ENCODE data around the gene PHLDB2. TPM values are rescaled to one million over a fixed set of nuclear protein-coding genes. Genes with fewer than 3 reads are reported as not detected.

The PHLDB2 gene
- total and polyA plus RNA-seq, 2 of the 8 experiments (the other 6 are each of a cell fraction or from before 2014, with no cell fraction given): 5.8 to 22.6 TPM

DNA sequence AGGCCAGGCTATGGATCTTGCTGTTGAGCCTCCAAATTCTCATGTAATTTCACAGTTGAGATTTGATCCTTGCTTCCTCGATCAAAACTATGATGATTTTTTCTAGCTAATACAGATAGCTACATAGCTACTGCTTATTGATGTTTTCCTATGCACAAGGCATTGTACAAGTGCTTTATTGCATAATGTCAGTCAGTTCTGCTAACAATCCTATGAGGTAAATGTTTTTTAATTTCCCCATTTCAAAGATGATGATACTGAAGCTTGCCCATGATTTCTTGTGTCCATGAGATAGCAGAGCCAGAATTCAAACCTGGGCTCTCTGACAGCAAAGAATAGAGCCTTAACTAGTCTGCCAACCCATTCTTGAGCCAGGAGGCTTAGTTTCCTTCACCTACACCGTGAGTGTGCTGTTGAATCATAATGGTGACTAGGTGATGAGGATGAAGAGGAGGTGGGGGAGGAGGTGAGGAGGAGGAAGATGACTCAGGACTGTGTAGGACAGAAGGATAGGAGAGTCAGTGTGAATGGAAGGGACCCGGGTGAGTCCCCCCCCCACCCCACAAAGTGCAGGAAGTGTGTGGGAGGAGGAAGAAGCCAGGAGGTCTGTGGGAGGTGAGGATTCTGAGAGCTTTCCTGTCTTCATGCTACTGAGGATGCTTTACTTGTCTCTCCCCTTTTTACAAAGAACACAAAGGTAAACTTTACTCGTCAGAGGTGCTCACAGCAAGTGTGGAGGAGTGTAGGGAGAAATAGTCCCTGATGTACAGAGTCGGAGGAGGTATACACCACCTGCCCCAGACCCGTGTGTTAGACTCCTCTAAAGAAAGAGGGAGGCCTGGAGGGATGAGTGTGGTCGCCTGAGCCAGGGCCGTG, 143.3 kb downstream of the PHLDB2 start:
- DNase-seq (ENCODE audit: low read depth in 1 of 2, low spot score in 2 of 2): no peak
- no peak overlapping the region for H3K4me2 ChIP-seq (ENCODE audit: insufficient read depth in 1 of 2, low read depth in 2 of 2, low read length in 2 of 2)
- no peak overlapping the region for H2BK120ac ChIP-seq (replicated peaks; ENCODE audit: low read depth, low read length)
- H3K23me2 ChIP-seq (ENCODE audit: low read depth, low read length): peaks cover 12% of the 10 kb centered on the region
- ChIA-PET CTCF (ENCODE audit: partially characterized antibody) (interaction anchor here (0.6 to 21.3 kb wide), 8 partner anchors 8 to 333 kb away, joined by 3 to 384 read pairs (median 4); partner anchors contain the start of gene TMPRSS7), POLR2A (ENCODE audit: partially characterized antibody) (interaction anchor here (0.6 to 4.1 kb wide), 4 partner anchors 11 to 518 kb away, joined by 4 to 22 read pairs (median 5); partner anchors contain the start of gene ABHD10)
- H3K27me3 ChIP-seq (replicated peaks in 1 of 4; ENCODE audit: control insufficient read depth in 3 of 4, extremely low read depth in 1 of 4, insufficient read depth in 3 of 4, low read length in 3 of 4): peaks cover 1 to 22% (median 8%) of the 10 kb centered on the region in 4 experiments; a peak in 4 of 7 replicates
- H3K18ac ChIP-seq (ENCODE audit: extremely low read depth, low read length): no peak overlapping the region
- no peak overlapping the region for H2BK20ac ChIP-seq (ENCODE audit: low read length)
- H3K9ac ChIP-seq (replicated peaks in 1 of 4; ENCODE audit: extremely low read depth in 1 of 4, low read depth in 3 of 4, low read length in 3 of 4): no peak overlapping the region
- H3K79me1 ChIP-seq (ENCODE audit: low read depth, low read length): no peaks in the 10 kb centered on the region
- H3K36me3 ChIP-seq (ENCODE audit: control insufficient read depth in 2 of 4, insufficient read depth in 4 of 4, low read length in 3 of 4): peaks cover 0 to 3% (median 1%) of the 10 kb centered on the region in 4 experiments; a peak in 3 of 8 replicates
- H3K4me1 ChIP-seq (replicated peaks in 1 of 4; ENCODE audit: control insufficient read depth in 3 of 4, insufficient read depth in 4 of 4, low read length in 3 of 4): peaks cover 3 to 10% (median 6%) of the 10 kb centered on the region in 4 experiments; a peak in 5 of 7 replicates
- no peak overlapping the region for H3K23ac ChIP-seq (ENCODE audit: insufficient read length)
- WGBS, 2 experiments (ENCODE audit: extremely low coverage in 1 of 2, insufficient coverage in 1 of 2, insufficient read length in 1 of 2, insufficient replicate concordance in 2 of 2, low coverage in 1 of 2, low lambda C conversion rate in 2 of 2, missing lambda C conversion rate in 1 of 2): 75% methylated on average over 6 of the region's 8 CpGs; no CpG with 5 or more reads in 1 of the 2 experiments
- no peak overlapping the region for H3K14ac ChIP-seq (ENCODE audit: insufficient read length)
- no peak overlapping the region for H2BK12ac ChIP-seq (ENCODE audit: low read depth, low read length)
- H4K8ac ChIP-seq (ENCODE audit: extremely low read depth, insufficient read depth, low read length): no peak overlapping the region
- H3K4ac ChIP-seq (replicated peaks; ENCODE audit: insufficient read length, low read depth, low read length): no peak overlapping the region
- H2BK5ac ChIP-seq (ENCODE audit: low read depth, low read length): no peak overlapping the region
- H4K20me1 ChIP-seq (replicated peaks in 1 of 2; ENCODE audit: control insufficient read depth in 1 of 2, insufficient read depth in 2 of 2, low read length in 2 of 2): peaks cover 3% of the 10 kb centered on the region in 2 experiments
- H3K27ac ChIP-seq (ENCODE audit: low read depth, low read length): no peak overlapping the region
- H3K79me2 ChIP-seq (ENCODE audit: control insufficient read depth in 1 of 2, insufficient read depth in 2 of 2, low read length in 2 of 2): no peaks in the 10 kb centered on the region
- H2AFZ ChIP-seq (ENCODE audit: low read length): no peak overlapping the region
- no peak overlapping the region for H2AK5ac ChIP-seq (ENCODE audit: low read depth, low read length)
- H4K91ac ChIP-seq (replicated peaks; ENCODE audit: insufficient read length, low read length): no peak overlapping the region
- H3K9me3 ChIP-seq (ENCODE audit: insufficient read depth in 2 of 2, low read depth in 1 of 2, low read length in 1 of 2): no peaks in the 10 kb centered on the region
- H3K4me3 ChIP-seq (ENCODE audit: extremely low read depth in 1 of 4, insufficient read depth in 2 of 4, low read depth in 3 of 4, low read length in 4 of 4): no peak overlapping the region
- no peak overlapping the region for H4K5ac ChIP-seq (ENCODE audit: insufficient read length, low read depth, low read length)
- H2BK15ac ChIP-seq (ENCODE audit: low read length): no peak overlapping the region
- FAIRE-seq: no peak
- H3K56ac ChIP-seq (replicated peaks; ENCODE audit: insufficient read length, low read depth, low read length): no peak overlapping the region
- TF ChIP-seq, protein P1, sequence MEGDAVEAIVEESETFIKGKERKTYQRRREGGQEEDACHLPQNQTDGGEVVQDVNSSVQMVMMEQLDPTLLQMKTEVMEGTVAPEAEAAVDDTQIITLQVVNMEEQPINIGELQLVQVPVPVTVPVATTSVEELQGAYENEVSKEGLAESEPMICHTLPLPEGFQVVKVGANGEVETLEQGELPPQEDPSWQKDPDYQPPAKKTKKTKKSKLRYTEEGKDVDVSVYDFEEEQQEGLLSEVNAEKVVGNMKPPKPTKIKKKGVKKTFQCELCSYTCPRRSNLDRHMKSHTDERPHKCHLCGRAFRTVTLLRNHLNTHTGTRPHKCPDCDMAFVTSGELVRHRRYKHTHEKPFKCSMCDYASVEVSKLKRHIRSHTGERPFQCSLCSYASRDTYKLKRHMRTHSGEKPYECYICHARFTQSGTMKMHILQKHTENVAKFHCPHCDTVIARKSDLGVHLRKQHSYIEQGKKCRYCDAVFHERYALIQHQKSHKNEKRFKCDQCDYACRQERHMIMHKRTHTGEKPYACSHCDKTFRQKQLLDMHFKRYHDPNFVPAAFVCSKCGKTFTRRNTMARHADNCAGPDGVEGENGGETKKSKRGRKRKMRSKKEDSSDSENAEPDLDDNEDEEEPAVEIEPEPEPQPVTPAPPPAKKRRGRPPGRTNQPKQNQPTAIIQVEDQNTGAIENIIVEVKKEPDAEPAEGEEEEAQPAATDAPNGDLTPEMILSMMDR (IDR thresholded peaks at IDR 0.05; ENCODE audit: control extremely low read depth in 1 of 3, insufficient read depth in 1 of 3, low read depth in 1 of 3, low read length in 3 of 3): no peak
- TF ChIP-seq KDM5A (IDR thresholded peaks at IDR 0.05; ENCODE audit: low read length) (no peak), EZH2 (IDR thresholded peaks at IDR 0.05; ENCODE audit: low read depth, low read length, severe bottlenecking) (no peak), SIRT6 (IDR thresholded peaks at IDR 0.05; ENCODE audit: low read length) (no peak), EP300 (IDR thresholded peaks at IDR 0.05; ENCODE audit: borderline replicate concordance in 1 of 2, low read depth in 2 of 2, low read length in 2 of 2) (no peak), KDM4A (IDR thresholded peaks at IDR 0.05; ENCODE audit: low read depth, low read length, severe bottlenecking) (no peak)
- TF ChIP-seq, protein P2, sequence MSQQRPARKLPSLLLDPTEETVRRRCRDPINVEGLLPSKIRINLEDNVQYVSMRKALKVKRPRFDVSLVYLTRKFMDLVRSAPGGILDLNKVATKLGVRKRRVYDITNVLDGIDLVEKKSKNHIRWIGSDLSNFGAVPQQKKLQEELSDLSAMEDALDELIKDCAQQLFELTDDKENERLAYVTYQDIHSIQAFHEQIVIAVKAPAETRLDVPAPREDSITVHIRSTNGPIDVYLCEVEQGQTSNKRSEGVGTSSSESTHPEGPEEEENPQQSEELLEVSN (IDR thresholded peaks at IDR 0.05): no peak

Data from H1 (cell line).